HepG2 (cell line): ENCODE data around the gene ECD. TPM values are rescaled to one million over a fixed set of nuclear protein-coding genes. Genes with fewer than 3 reads are reported as not detected.

Source experiments
- AHR ChIP-seq: IDR thresholded peaks from 2 replicates; pipeline ENCODE4 v1.6.1; 2018; ENCODE audit warnings: missing genetic modification reagents, missing compliant biosample characterization
- ATRX ChIP-seq: sonication (generic); formaldehyde crosslinking; IDR thresholded peaks from 2 replicates; pipeline ENCODE4 v1.4.0; 2020; ENCODE audit warnings: missing genetic modification reagents, borderline replicate concordance
- EED ChIP-seq: sonication (generic); formaldehyde crosslinking; IDR thresholded peaks from 2 replicates; pipeline ENCODE4 v1.5.0; 2020; ENCODE audit warnings: mild to moderate bottlenecking, missing genetic modification reagents
- IKZF4 ChIP-seq: sonication (generic); formaldehyde crosslinking; IDR thresholded peaks from 2 replicates; pipeline ENCODE4 v1.5.1; 2020; ENCODE audit warnings: borderline replicate concordance, mild to moderate bottlenecking, low read depth, missing genetic modification reagents; ENCODE audit errors: not compliant biosample characterization
- KDM5A ChIP-seq: fragments of 200-600 bp; sonication (generic); IDR thresholded peaks from 2 replicates; pipeline ENCODE4 v1.7.0; 2018; ENCODE audit warnings: antibody characterized with exemption, mild to moderate bottlenecking, low read length, borderline replicate concordance
- MAX ChIP-seq: IDR thresholded peaks from 2 replicates; pipeline ENCODE4 v1.6.1; 2012; ENCODE audit warnings: inconsistent platforms
- MED13 ChIP-seq: sonication (generic); formaldehyde crosslinking; IDR thresholded peaks from 2 replicates; pipeline ENCODE4 v1.5.0; 2020; ENCODE audit warnings: missing genetic modification reagents
- MTA1 ChIP-seq: sonication (generic); formaldehyde crosslinking; IDR thresholded peaks from 2 replicates; pipeline ENCODE4 v1.4.0; 2020; ENCODE audit warnings: missing genetic modification reagents, mild to moderate bottlenecking, borderline replicate concordance
- NAIF1 ChIP-seq: sonication (generic); formaldehyde crosslinking; IDR thresholded peaks from 2 replicates; pipeline ENCODE4 v1.5.0; 2020; ENCODE audit warnings: mild to moderate bottlenecking, missing genetic modification reagents, borderline replicate concordance
- NCOA2 ChIP-seq: sonication (generic); formaldehyde crosslinking; IDR thresholded peaks from 2 replicates; pipeline ENCODE4 v1.8.0; 2022; ENCODE audit warnings: inconsistent platforms
- NFRKB ChIP-seq: fragments of 450-650 bp; IDR thresholded peaks from 2 replicates; pipeline ENCODE4 v1.6.1; 2017
- POLR2A ChIP-seq, 2 experiments: IDR thresholded peaks; 2 replicates each; pipeline ENCODE4 v1.6.1; 2011; ENCODE audit warnings: low read depth in 2 of 2, low read length in 2 of 2, mild to moderate bottlenecking in 1 of 2, moderate library complexity in 1 of 2; ENCODE audit not compliant: insufficient read depth in 1 of 2
- POLR2AphosphoS2 ChIP-seq: IDR thresholded peaks from 2 replicates; pipeline ENCODE4 v1.6.1; 2011; ENCODE audit warnings: low read depth, low read length, improper control_type of control experiment
- RBFOX2 ChIP-seq: fragments of 200-400 bp; formaldehyde crosslinking; IDR thresholded peaks from 2 replicates; pipeline ENCODE4 v1.6.1; 2017; ENCODE audit warnings: low read depth, mild to moderate bottlenecking, low read length
- REPIN1 ChIP-seq: sonication (generic); formaldehyde crosslinking; IDR thresholded peaks from 2 replicates; pipeline ENCODE4 v1.8.0; 2022; ENCODE audit warnings: missing genetic modification reagents, low read depth, mild to moderate bottlenecking, borderline replicate concordance
- SAP130 ChIP-seq: IDR thresholded peaks from 2 replicates; pipeline ENCODE4 v1.6.1; 2016; ENCODE audit warnings: low read depth
- SNAPC2 ChIP-seq: sonication (generic); formaldehyde crosslinking; IDR thresholded peaks from 2 replicates; pipeline ENCODE4 v1.8.1; 2022; ENCODE audit warnings: mild to moderate bottlenecking, missing genetic modification reagents
- SOX5 ChIP-seq: IDR thresholded peaks from 2 replicates; pipeline ENCODE4 v1.6.1; 2016; ENCODE audit warnings: borderline replicate concordance
- UBTF ChIP-seq: sonication (generic); formaldehyde crosslinking; IDR thresholded peaks from 2 replicates; pipeline ENCODE4 v1.4.0; 2020; ENCODE audit warnings: mild to moderate bottlenecking, missing genetic modification reagents
- YY1 ChIP-seq: IDR thresholded peaks from 2 replicates; pipeline ENCODE4 v1.6.1; 2011; ENCODE audit warnings: low read length, low read depth, moderate library complexity, mild to moderate bottlenecking; ENCODE audit not compliant: insufficient read depth, insufficient replicate concordance
- ZNF18 ChIP-seq: sonication (generic); formaldehyde crosslinking; IDR thresholded peaks from 2 replicates; pipeline ENCODE4 v1.8.0; 2022; ENCODE audit warnings: mild to moderate bottlenecking, missing genetic modification reagents; ENCODE audit not compliant: insufficient replicate concordance
- ZNF564 ChIP-seq: sonication (generic); formaldehyde crosslinking; IDR thresholded peaks from 2 replicates; pipeline ENCODE4 v1.8.1; 2023; ENCODE audit warnings: mild to moderate bottlenecking, missing genetic modification reagents
- ZNF576 ChIP-seq: sonication (generic); formaldehyde crosslinking; IDR thresholded peaks from 2 replicates; pipeline ENCODE4 v1.4.0; 2020; ENCODE audit warnings: mild to moderate bottlenecking, missing genetic modification reagents
- ZNF691 ChIP-seq: sonication (generic); formaldehyde crosslinking; IDR thresholded peaks from 2 replicates; pipeline ENCODE4 v1.4.0; 2020; ENCODE audit warnings: missing genetic modification reagents, low read depth, mild to moderate bottlenecking, borderline replicate concordance
- ZNF709 ChIP-seq: sonication (generic); formaldehyde crosslinking; IDR thresholded peaks from 2 replicates; pipeline ENCODE4 v1.5.0; 2020; ENCODE audit warnings: mild to moderate bottlenecking, missing genetic modification reagents
- ZNF772 ChIP-seq: sonication (generic); formaldehyde crosslinking; IDR thresholded peaks from 2 replicates; pipeline ENCODE4 v1.5.0; 2020; ENCODE audit warnings: mild to moderate bottlenecking, missing genetic modification reagents
- polyA plus RNA-seq, 8 experiments: library from polyadenylated mRNA; depleted of rRNA in 3 of 8; stranded (reverse) in 7 of 8; unstranded in 1 of 8; fragments of >200 nt; fragmentation: Illumina TruSeq in 4 of 8; extraction: Trizol in 4 of 8; gene quantifications; 2 replicates each; pipeline versions ENCODE4 v1.2.1 to v1.2.3, GENCODE V29; 2011 to 2016; ENCODE audit warnings: low read depth in 4 of 8, missing spikeins in 1 of 8, mixed read lengths in 1 of 8; ENCODE audit not compliant: insufficient read depth in 1 of 8
- total RNA-seq, 5 experiments: library from RNA; depleted of rRNA; stranded (reverse); fragments of >200 nt; fragmentation: Illumina TruSeq; extraction: Trizol; gene quantifications; 2 replicates each; pipeline ENCODE4 v1.2.3, GENCODE V29; 2016; ENCODE audit warnings: low read depth in 1 of 5

ECD gene
- total and polyA plus RNA-seq, 2 of the 13 experiments (the other 11 are each of a cell fraction or from before 2014, with no cell fraction given) = 21.5 to 27.6 TPM

GRCh38 chr10:73095481-73096021 lies 72.3 kb downstream of the ECD start (continued):
- TF ChIP-seq IKZF4 (CRISPR knock-in tag) (no peak), ZNF576 (CRISPR knock-in tag) (no peak), SOX5 (no peak), NFRKB (no peak), ZNF18 (no peak), AHR (no peak), MAX (peak; percentile 18; the same call in 1 of the 2 replicates), NAIF1 (CRISPR knock-in tag) (no peak), EED (CRISPR knock-in tag) (no peak), ZNF772 (CRISPR knock-in tag) (no peak), RBFOX2 (no peak), KDM5A (peak; percentile 52; the same call in 1 of the 2 replicates), POLR2A (IDR thresholded peaks at IDR 0.05; ENCODE audit: insufficient read depth in 1 of 2, low read depth in 2 of 2, low read length in 2 of 2) (0 out of 4 replicates have a peak, but pooled peaks of 1 of the 2 experiments have one; percentile 25), MTA1 (no peak), ATRX (no peak), UBTF (CRISPR knock-in tag) (no peak), ZNF709 (no peak), SAP130 (peak; percentile 26), POLR2AphosphoS2 (no peak), NCOA2 (CRISPR knock-in tag) (no peak), ZNF691 (CRISPR knock-in tag) (no peak), YY1 (no peak), SNAPC2 (CRISPR knock-in tag) (no peak), REPIN1 (no peak), ZNF564 (CRISPR knock-in tag) (no peak), MED13 (CRISPR knock-in tag) (no peak)
